GM23338 (cell line): ENCODE data around the gene PPM1H. TPM values are rescaled to one million over a fixed set of nuclear protein-coding genes. Genes with fewer than 3 reads are reported as not detected.

Source experiments
- ATAC-seq: fragments of 200-7000 bp; cut with Tn5 transposase; 3 replicates; pipeline ENCODE4 v1.9.1; 2020
- DNase-seq: peaks from one replicate; pipeline ENCODE4 v3.0.0-alpha.2; 2015; ENCODE audit warnings: low spot score
- H2AFZ ChIP-seq: fragments of 200-600 bp; sonication (generic); 2 replicates; pipeline ENCODE4 v1.8.0; 2016; ENCODE audit warnings: antibody characterized with exemption, mild to moderate bottlenecking, moderate library complexity
- H3F3A ChIP-seq: fragments of 200-600 bp; sonication (generic); replicated peaks from 2 replicates; pipeline ENCODE4 v1.8.0; 2017; ENCODE audit warnings: antibody characterized with exemption, mixed run types, low read depth
- H3K27ac ChIP-seq: fragments of 200-600 bp; sonication (generic); 2 replicates; pipeline ENCODE4 v1.6.1; 2016; ENCODE audit warnings: low read depth
- H3K27me3 ChIP-seq: fragments of 200-600 bp; sonication (generic); 2 replicates; pipeline ENCODE4 v1.8.0; 2016; ENCODE audit warnings: mild to moderate bottlenecking, mixed run types, moderate library complexity; ENCODE audit not compliant: insufficient read depth
- H3K36me3 ChIP-seq: fragments of 200-600 bp; sonication (generic); 2 replicates; pipeline ENCODE4 v1.8.0; 2016; ENCODE audit warnings: mild to moderate bottlenecking; ENCODE audit not compliant: insufficient read depth
- H3K4me1 ChIP-seq: fragments of 200-600 bp; sonication (generic); 2 replicates; pipeline ENCODE4 v1.8.0; 2016; ENCODE audit warnings: mild to moderate bottlenecking, moderate library complexity; ENCODE audit not compliant: insufficient read depth
- H3K4me2 ChIP-seq: fragments of 200-600 bp; sonication (generic); 2 replicates; pipeline ENCODE4 v1.7.1; 2017; ENCODE audit warnings: mixed run types
- H3K4me3 ChIP-seq: fragments of 200-600 bp; sonication (generic); 2 replicates; pipeline ENCODE4 v1.6.1; 2016; ENCODE audit warnings: mixed run types
- H3K79me2 ChIP-seq: fragments of 200-600 bp; sonication (generic); replicated peaks from 2 replicates; pipeline ENCODE4 v1.8.0; 2017; ENCODE audit warnings: mild to moderate bottlenecking; ENCODE audit not compliant: insufficient read depth
- H3K9me2 ChIP-seq: fragments of 200-600 bp; sonication (generic); 2 replicates; pipeline ENCODE4 v1.8.0; 2017; ENCODE audit not compliant: insufficient read depth
- H4K20me1 ChIP-seq: fragments of 200-600 bp; sonication (generic); replicated peaks from 2 replicates; pipeline ENCODE4 v1.8.0; 2017; ENCODE audit warnings: mild to moderate bottlenecking; ENCODE audit not compliant: insufficient read depth
- H3K27ac Mint-ChIP-seq: 2 replicates; pipeline ENCODE4 v1.8.0; 2020; ENCODE audit warnings: inconsistent platforms, mild to moderate bottlenecking, moderate library complexity, mixed read lengths
- H3K27me3 Mint-ChIP-seq: 3 replicates; pipeline ENCODE4 v1.8.0; 2022; ENCODE audit warnings: low read depth, mild to moderate bottlenecking, moderate library complexity, mixed read lengths, inconsistent platforms; ENCODE audit not compliant: insufficient read depth, poor library complexity
- H3K36me3 Mint-ChIP-seq: 3 replicates; pipeline ENCODE4 v1.8.0; 2021; ENCODE audit warnings: low read depth, mild to moderate bottlenecking, inconsistent platforms, moderate library complexity, mixed read lengths
- H3K4me1 Mint-ChIP-seq: 3 replicates; pipeline ENCODE4 v1.8.0; 2020; ENCODE audit warnings: mild to moderate bottlenecking, inconsistent platforms, mixed read lengths
- H3K4me3 Mint-ChIP-seq: 3 replicates; pipeline ENCODE4 v1.8.0; 2021; ENCODE audit warnings: moderate library complexity, mild to moderate bottlenecking, inconsistent platforms, mixed read lengths
- H3K9me3 Mint-ChIP-seq: 3 replicates; pipeline ENCODE4 v1.8.0; 2020; ENCODE audit warnings: moderate library complexity, mild to moderate bottlenecking, inconsistent platforms, mixed read lengths
- CREB1 ChIP-seq: fragments of 250-450 bp; sonication (Bioruptor Pico); IDR thresholded peaks from 2 replicates; pipeline ENCODE4 v1.5.0; 2020; ENCODE audit warnings: low read depth, mild to moderate bottlenecking, moderate library complexity
- ETS1 ChIP-seq: IDR thresholded peaks from 2 replicates; pipeline ENCODE4 v1.6.1; 2016; ENCODE audit warnings: antibody characterized with exemption
- EZH2 ChIP-seq: fragments of 200-600 bp; sonication (generic); IDR thresholded peaks from one replicate; pipeline ENCODE4 v1.8.0; 2017; ENCODE audit warnings: antibody characterized with exemption, mild to moderate bottlenecking, low read depth; ENCODE audit not compliant: unreplicated experiment
- EZH2phosphoT487 ChIP-seq: fragments of 200-600 bp; sonication (generic); IDR thresholded peaks from one replicate; pipeline ENCODE4 v1.8.1; 2018; ENCODE audit warnings: antibody characterized with exemption; ENCODE audit not compliant: unreplicated experiment
- JUNB ChIP-seq: IDR thresholded peaks from one replicate; pipeline ENCODE4 v1.6.1; 2016; ENCODE audit warnings: antibody characterized with exemption; ENCODE audit not compliant: unreplicated experiment
- NANOG ChIP-seq: IDR thresholded peaks from 2 replicates; pipeline ENCODE4 v1.6.1; 2016; ENCODE audit warnings: antibody characterized with exemption, borderline replicate concordance
- POLR2AphosphoS5 ChIP-seq: IDR thresholded peaks from 2 replicates; pipeline ENCODE4 v1.6.1; 2016; ENCODE audit warnings: antibody characterized with exemption, low read depth
- STAT1 ChIP-seq: IDR thresholded peaks from one replicate; pipeline ENCODE4 v1.6.1; 2016; ENCODE audit warnings: antibody characterized with exemption; ENCODE audit not compliant: unreplicated experiment
- ZNF114 ChIP-seq: fragments of 250-450 bp; sonication (Bioruptor Pico); IDR thresholded peaks from 2 replicates; pipeline ENCODE4 v1.5.0; 2020; ENCODE audit warnings: mild to moderate bottlenecking, moderate library complexity
- ZNF331 ChIP-seq: fragments of 250-450 bp; sonication (Bioruptor Pico); IDR thresholded peaks from 2 replicates; pipeline ENCODE4 v1.5.0; 2020; ENCODE audit warnings: low read depth, mild to moderate bottlenecking, moderate library complexity
- polyA plus RNA-seq: library from polyadenylated mRNA; unstranded; fragments of >200 nt; fragmentation: Nextera tagmentation; extraction: Ambion mirVana; gene quantifications from 2 replicates; pipeline ENCODE4 v1.2.1, GENCODE V29; 2016
- total RNA-seq: library from RNA; depleted of rRNA; stranded (reverse); fragments of >200 nt; shearing (Covaris generic); gene quantifications from 2 replicates; pipeline ENCODE4 v1.2.3, GENCODE V29; 2014
- TF ChIP-seq, protein P1 (sequence below), 2 experiments: fragments of 200-600 bp in 1 of 2; sonication (generic) in 1 of 2; conservative IDR thresholded peaks; 2 replicates each; pipeline versions ENCODE4 v1.5.1 to v1.6.1; 2016 to 2017; ENCODE audit warnings: antibody characterized with exemption in 2 of 2, low read depth in 2 of 2, mild to moderate bottlenecking in 2 of 2, moderate library complexity in 1 of 2
- TF ChIP-seq, protein P2 (sequence below): IDR thresholded peaks from one replicate; pipeline ENCODE4 v1.6.1; 2018; ENCODE audit warnings: antibody characterized with exemption; ENCODE audit not compliant: unreplicated experiment

The PPM1H gene
- total and polyA plus RNA-seq, 2 experiments from 2014 or later = 11.4 to 41.2 TPM

GRCh38 chr12:62895351-62895877, 39.5 kb downstream of the PPM1H start:
- no peak overlapping the region for H3K4me2 ChIP-seq
- H3F3A ChIP-seq = no peaks in the 10 kb centered on the region
- no peak overlapping the region for H3K4me3 ChIP-seq
- H3K79me2 ChIP-seq = peaks cover 76% of the 10 kb centered on the region
- H3K27ac ChIP-seq = no peak overlapping the region
- TF ChIP-seq CREB1 (CRISPR knock-in tag) = no peak
- TF ChIP-seq ZNF114 (CRISPR knock-in tag) = no peak
- TF ChIP-seq, protein P1, sequence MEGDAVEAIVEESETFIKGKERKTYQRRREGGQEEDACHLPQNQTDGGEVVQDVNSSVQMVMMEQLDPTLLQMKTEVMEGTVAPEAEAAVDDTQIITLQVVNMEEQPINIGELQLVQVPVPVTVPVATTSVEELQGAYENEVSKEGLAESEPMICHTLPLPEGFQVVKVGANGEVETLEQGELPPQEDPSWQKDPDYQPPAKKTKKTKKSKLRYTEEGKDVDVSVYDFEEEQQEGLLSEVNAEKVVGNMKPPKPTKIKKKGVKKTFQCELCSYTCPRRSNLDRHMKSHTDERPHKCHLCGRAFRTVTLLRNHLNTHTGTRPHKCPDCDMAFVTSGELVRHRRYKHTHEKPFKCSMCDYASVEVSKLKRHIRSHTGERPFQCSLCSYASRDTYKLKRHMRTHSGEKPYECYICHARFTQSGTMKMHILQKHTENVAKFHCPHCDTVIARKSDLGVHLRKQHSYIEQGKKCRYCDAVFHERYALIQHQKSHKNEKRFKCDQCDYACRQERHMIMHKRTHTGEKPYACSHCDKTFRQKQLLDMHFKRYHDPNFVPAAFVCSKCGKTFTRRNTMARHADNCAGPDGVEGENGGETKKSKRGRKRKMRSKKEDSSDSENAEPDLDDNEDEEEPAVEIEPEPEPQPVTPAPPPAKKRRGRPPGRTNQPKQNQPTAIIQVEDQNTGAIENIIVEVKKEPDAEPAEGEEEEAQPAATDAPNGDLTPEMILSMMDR (conservative IDR thresholded peaks at IDR 0.05; ENCODE audit: low read depth in 2 of 2) = no peak
- TF ChIP-seq EZH2 = no peak
- ATAC-seq (no peak; the same call in 2 of the 3 replicates), DNase-seq (peak; percentile 24)
- H3K4me1 Mint-ChIP-seq = peaks cover 17% of the 10 kb centered on the region
- no peak overlapping the region for H3K27ac Mint-ChIP-seq
- peaks cover 6% of the 10 kb centered on the region for H4K20me1 ChIP-seq
- no peaks in the 10 kb centered on the region for H3K36me3 ChIP-seq
- H3K36me3 Mint-ChIP-seq = no peaks in the 10 kb centered on the region
- peaks cover 22% of the 10 kb centered on the region for H3K4me1 ChIP-seq
- no peaks in the 10 kb centered on the region for H3K9me2 ChIP-seq
- H3K27me3 Mint-ChIP-seq = no peaks in the 10 kb centered on the region
- no peaks in the 10 kb centered on the region for H3K9me3 Mint-ChIP-seq
- H3K4me3 Mint-ChIP-seq = no peak overlapping the region; the same call in 2 of the 3 replicates
- no peak overlapping the region for H2AFZ ChIP-seq
- H3K27me3 ChIP-seq = no peaks in the 10 kb centered on the region

GRCh38 chr12:62893276-62893675, 41.7 kb downstream of the PPM1H start:
- Mint-ChIP-seq H3K4me3 (no peak overlapping the region), H3K4me1 (peaks cover 9% of the 10 kb centered on the region), H3K27me3 (no peaks in the 10 kb centered on the region), H3K9me3 (no peaks in the 10 kb centered on the region), H3K36me3 (no peaks in the 10 kb centered on the region), H3K27ac (no peak overlapping the region)
- H3F3A ChIP-seq = no peaks in the 10 kb centered on the region
- no peaks in the 10 kb centered on the region for H3K36me3 ChIP-seq
- no peak overlapping the region for H3K27ac ChIP-seq
- H2AFZ ChIP-seq = no peak overlapping the region
- no peak overlapping the region for H3K4me2 ChIP-seq
- H3K4me3 ChIP-seq = no peak overlapping the region
- ATAC-seq (no peak), DNase-seq (no peak)
- H3K79me2 ChIP-seq = peaks cover 82% of the 10 kb centered on the region
- H3K9me2 ChIP-seq = no peaks in the 10 kb centered on the region; the same call in 1 of the 2 replicates
- H3K27me3 ChIP-seq = no peaks in the 10 kb centered on the region
- no peak for TF ChIP-seq NANOG
- H4K20me1 ChIP-seq = peaks cover 10% of the 10 kb centered on the region
- H3K4me1 ChIP-seq = peaks cover 14% of the 10 kb centered on the region

GRCh38 chr12:62891805-62892549, 43.0 kb downstream of the PPM1H start:
- Mint-ChIP-seq H3K27me3 (peaks cover 4% of the 10 kb centered on the region), H3K27ac (no peak overlapping the region), H3K4me1 (peaks cover 9% of the 10 kb centered on the region), H3K4me3 (no peak overlapping the region), H3K36me3 (no peaks in the 10 kb centered on the region; the same call in 1 of the 3 replicates), H3K9me3 (no peaks in the 10 kb centered on the region)
- peaks cover 10% of the 10 kb centered on the region for H4K20me1 ChIP-seq
- no peak overlapping the region for H3K4me2 ChIP-seq
- peaks cover 81% of the 10 kb centered on the region for H3K79me2 ChIP-seq
- ATAC-seq (no peak), DNase-seq (no peak)
- no peaks in the 10 kb centered on the region for H3F3A ChIP-seq
- H3K4me3 ChIP-seq = no peak overlapping the region
- no peaks in the 10 kb centered on the region for H3K27me3 ChIP-seq
- no peaks in the 10 kb centered on the region for H3K36me3 ChIP-seq
- H3K9me2 ChIP-seq = no peaks in the 10 kb centered on the region; the same call in 1 of the 2 replicates
- H3K4me1 ChIP-seq = peaks cover 14% of the 10 kb centered on the region
- H2AFZ ChIP-seq = no peak overlapping the region
- no peak overlapping the region for H3K27ac ChIP-seq
- TF ChIP-seq EZH2phosphoT487 (no peak), CREB1 (CRISPR knock-in tag) (no peak), NANOG (no peak), JUNB (no peak), ZNF331 (CRISPR knock-in tag) (no peak), POLR2AphosphoS5 (no peak), ETS1 (no peak), ZNF114 (CRISPR knock-in tag) (no peak), EZH2 (no peak), STAT1 (no peak)
- TF ChIP-seq, protein P2, sequence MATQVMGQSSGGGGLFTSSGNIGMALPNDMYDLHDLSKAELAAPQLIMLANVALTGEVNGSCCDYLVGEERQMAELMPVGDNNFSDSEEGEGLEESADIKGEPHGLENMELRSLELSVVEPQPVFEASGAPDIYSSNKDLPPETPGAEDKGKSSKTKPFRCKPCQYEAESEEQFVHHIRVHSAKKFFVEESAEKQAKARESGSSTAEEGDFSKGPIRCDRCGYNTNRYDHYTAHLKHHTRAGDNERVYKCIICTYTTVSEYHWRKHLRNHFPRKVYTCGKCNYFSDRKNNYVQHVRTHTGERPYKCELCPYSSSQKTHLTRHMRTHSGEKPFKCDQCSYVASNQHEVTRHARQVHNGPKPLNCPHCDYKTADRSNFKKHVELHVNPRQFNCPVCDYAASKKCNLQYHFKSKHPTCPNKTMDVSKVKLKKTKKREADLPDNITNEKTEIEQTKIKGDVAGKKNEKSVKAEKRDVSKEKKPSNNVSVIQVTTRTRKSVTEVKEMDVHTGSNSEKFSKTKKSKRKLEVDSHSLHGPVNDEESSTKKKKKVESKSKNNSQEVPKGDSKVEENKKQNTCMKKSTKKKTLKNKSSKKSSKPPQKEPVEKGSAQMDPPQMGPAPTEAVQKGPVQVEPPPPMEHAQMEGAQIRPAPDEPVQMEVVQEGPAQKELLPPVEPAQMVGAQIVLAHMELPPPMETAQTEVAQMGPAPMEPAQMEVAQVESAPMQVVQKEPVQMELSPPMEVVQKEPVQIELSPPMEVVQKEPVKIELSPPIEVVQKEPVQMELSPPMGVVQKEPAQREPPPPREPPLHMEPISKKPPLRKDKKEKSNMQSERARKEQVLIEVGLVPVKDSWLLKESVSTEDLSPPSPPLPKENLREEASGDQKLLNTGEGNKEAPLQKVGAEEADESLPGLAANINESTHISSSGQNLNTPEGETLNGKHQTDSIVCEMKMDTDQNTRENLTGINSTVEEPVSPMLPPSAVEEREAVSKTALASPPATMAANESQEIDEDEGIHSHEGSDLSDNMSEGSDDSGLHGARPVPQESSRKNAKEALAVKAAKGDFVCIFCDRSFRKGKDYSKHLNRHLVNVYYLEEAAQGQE = no peak
